HUES48 (cell line): ENCODE measurements around the gene SHISA3.

Source experiments
- H3K27ac ChIP-seq: one replicate; pipeline ENCODE4 v1.7.0; 2013; ENCODE audit warnings: low read depth, low read length, inconsistent platforms
- H3K27me3 ChIP-seq: 2 replicates; pipeline ENCODE4 v1.6.1; 2013; ENCODE audit warnings: mild to moderate bottlenecking, low read length; ENCODE audit not compliant: control insufficient read depth, insufficient read depth
- H3K36me3 ChIP-seq: 2 replicates; pipeline ENCODE4 v1.6.1; 2013; ENCODE audit warnings: low read length; ENCODE audit not compliant: control insufficient read depth, insufficient read depth
- H3K4me1 ChIP-seq: 2 replicates; pipeline ENCODE4 v1.6.1; 2013; ENCODE audit warnings: mild to moderate bottlenecking, low read length; ENCODE audit not compliant: control insufficient read depth, insufficient read depth
- H3K4me3 ChIP-seq: 2 replicates; pipeline ENCODE4 v1.5.1; 2013; ENCODE audit warnings: mild to moderate bottlenecking, low read depth, low read length
- H3K9ac ChIP-seq: 2 replicates; pipeline ENCODE4 v1.6.1; 2013; ENCODE audit warnings: mild to moderate bottlenecking, low read depth, low read length, moderate library complexity
- H3K9me3 ChIP-seq: 2 replicates; pipeline ENCODE4 v1.6.1; 2013; ENCODE audit warnings: low read length; ENCODE audit not compliant: control insufficient read depth, insufficient read depth

SHISA3 gene

GRCh38 chr4:42412251-42412650 lies 15.0 kb downstream of the SHISA3 start:
- no peak overlapping the region for H3K9ac ChIP-seq
- H3K4me1 ChIP-seq, result peaks cover 24% of the 10 kb centered on the region
- 0 out of 2 replicates have a peak, but pooled peaks cover 8% of the 10 kb centered on the region for H3K27me3 ChIP-seq
- H3K27ac ChIP-seq, result no peak overlapping the region
- H3K9me3 ChIP-seq, result no peaks in the 10 kb centered on the region
- no peak overlapping the region for H3K4me3 ChIP-seq
- H3K36me3 ChIP-seq, result no peaks in the 10 kb centered on the region

GRCh38 chr4:42415281-42415680 lies 18.0 kb downstream of the SHISA3 start:
- H3K4me1 ChIP-seq, result peaks cover 11% of the 10 kb centered on the region
- no peak overlapping the region for H3K4me3 ChIP-seq
- H3K27me3 ChIP-seq, result 0 out of 2 replicates have a peak, but pooled peaks cover 8% of the 10 kb centered on the region
- no peak overlapping the region for H3K9ac ChIP-seq
- H3K27ac ChIP-seq, result no peak overlapping the region
- no peaks in the 10 kb centered on the region for H3K9me3 ChIP-seq
- no peaks in the 10 kb centered on the region for H3K36me3 ChIP-seq

- Histone ChIP-seq H3K36me3 (no peaks in the 10 kb centered on the region), H3K9ac (no peak overlapping the region), H3K27me3 (0 out of 2 replicates have a peak, but pooled peaks cover 8% of the 10 kb centered on the region), H3K9me3 (no peaks in the 10 kb centered on the region), H3K4me3 (no peak overlapping the region), H3K27ac (no peak overlapping the region), H3K4me1 (peaks cover 11% of the 10 kb centered on the region)
Measured at GRCh38 chr4:42416017-42416416, 18.7 kb downstream of the SHISA3 start.

- Histone ChIP-seq H3K36me3 (no peaks in the 10 kb centered on the region), H3K27me3 (0 out of 2 replicates have a peak, but pooled peaks cover 8% of the 10 kb centered on the region), H3K4me1 (peaks cover 11% of the 10 kb centered on the region), H3K27ac (no peak overlapping the region), H3K4me3 (no peak overlapping the region), H3K9ac (no peak overlapping the region), H3K9me3 (no peaks in the 10 kb centered on the region)
Measured at GRCh38 chr4:42417550-42417949, 20.3 kb downstream of the SHISA3 start.

GRCh38 chr4:42420140-42420539 lies 22.9 kb downstream of the SHISA3 start:
- no peak overlapping the region for H3K4me3 ChIP-seq
- H3K27me3 ChIP-seq, result 0 out of 2 replicates have a peak, but pooled peaks cover 8% of the 10 kb centered on the region
- H3K9me3 ChIP-seq, result no peaks in the 10 kb centered on the region
- no peaks in the 10 kb centered on the region for H3K36me3 ChIP-seq
- H3K27ac ChIP-seq, result no peak overlapping the region
- peaks cover 20% of the 10 kb centered on the region for H3K4me1 ChIP-seq
- no peak overlapping the region for H3K9ac ChIP-seq

- no peaks in the 10 kb centered on the region for H3K9me3 ChIP-seq
- no peaks in the 10 kb centered on the region; the same call in 1 of the 2 replicates for H3K27me3 ChIP-seq
- H3K36me3 ChIP-seq, result no peaks in the 10 kb centered on the region
- peak overlapping the region; percentile 27; the same call in 1 of the 2 replicates for H3K4me3 ChIP-seq
- H3K9ac ChIP-seq, result no peak overlapping the region
- H3K4me1 ChIP-seq, result peaks cover 43% of the 10 kb centered on the region
- peak overlapping the region; percentile 87 for H3K27ac ChIP-seq
Measured at GRCh38 chr4:42425146-42426065, 28.1 kb downstream of the SHISA3 start.

GRCh38 chr4:42428036-42428435 lies 30.7 kb downstream of the SHISA3 start:
- Histone ChIP-seq H3K9ac (no peak overlapping the region), H3K9me3 (no peaks in the 10 kb centered on the region), H3K4me1 (peaks cover 43% of the 10 kb centered on the region), H3K27me3 (no peaks in the 10 kb centered on the region; the same call in 1 of the 2 replicates), H3K27ac (no peak overlapping the region), H3K4me3 (no peak overlapping the region), H3K36me3 (no peaks in the 10 kb centered on the region)

- no peak overlapping the region for H3K9ac ChIP-seq
- no peak overlapping the region for H3K27ac ChIP-seq
- H3K36me3 ChIP-seq, result no peaks in the 10 kb centered on the region
- H3K4me1 ChIP-seq, result peaks cover 10% of the 10 kb centered on the region
- H3K4me3 ChIP-seq, result no peak overlapping the region
- H3K9me3 ChIP-seq, result no peaks in the 10 kb centered on the region
- H3K27me3 ChIP-seq, result no peaks in the 10 kb centered on the region
Measured at GRCh38 chr4:42436928-42437565, 39.8 kb downstream of the SHISA3 start.

GRCh38 chr4:42440083-42440482 lies 42.8 kb downstream of the SHISA3 start:
- Histone ChIP-seq H3K4me3 (no peak overlapping the region), H3K4me1 (peaks cover 10% of the 10 kb centered on the region), H3K27me3 (no peaks in the 10 kb centered on the region), H3K27ac (no peak overlapping the region), H3K9ac (no peak overlapping the region), H3K36me3 (no peaks in the 10 kb centered on the region), H3K9me3 (no peaks in the 10 kb centered on the region)

GRCh38 chr4:42442601-42443000 lies 45.3 kb downstream of the SHISA3 start:
- Histone ChIP-seq H3K4me3 (no peak overlapping the region), H3K27me3 (no peaks in the 10 kb centered on the region), H3K9ac (no peak overlapping the region), H3K27ac (no peak overlapping the region), H3K4me1 (peaks cover 5% of the 10 kb centered on the region), H3K36me3 (no peaks in the 10 kb centered on the region), H3K9me3 (no peaks in the 10 kb centered on the region)

GRCh38 chr4:42445038-42445437 lies 47.8 kb downstream of the SHISA3 start:
- H3K9ac ChIP-seq, result no peak overlapping the region

More at GRCh38 chr4:42445038-42445437, 47.8 kb downstream of the SHISA3 start:
- H3K27ac ChIP-seq, result no peak overlapping the region
- H3K9me3 ChIP-seq, result no peaks in the 10 kb centered on the region
- no peaks in the 10 kb centered on the region for H3K4me1 ChIP-seq
- no peaks in the 10 kb centered on the region for H3K27me3 ChIP-seq
- H3K4me3 ChIP-seq, result no peak overlapping the region
- no peaks in the 10 kb centered on the region for H3K36me3 ChIP-seq
